Progenitor cell of endocrine pancreas (in vitro differentiated cells): ENCODE results near the gene CENPA. TPM values are rescaled to one million over a fixed set of nuclear protein-coding genes. Genes with fewer than 3 reads are reported as not detected.

Experiments used
- DNase-seq: peaks from one replicate; pipeline ENCODE4 v3.0.0; 2021; ENCODE audit warnings: low spot score; ENCODE audit not compliant: unreplicated experiment
- H3K27ac Mint-ChIP-seq: 2 replicates; pipeline ENCODE4 v1.8.0; 2021; ENCODE audit warnings: mild to moderate bottlenecking, moderate library complexity, mixed read lengths
- H3K27me3 Mint-ChIP-seq: 2 replicates; pipeline ENCODE4 v1.8.0; 2021; ENCODE audit warnings: mixed read lengths
- H3K36me3 Mint-ChIP-seq: 2 replicates; pipeline ENCODE4 v1.8.0; 2022; ENCODE audit warnings: mixed read lengths; ENCODE audit not compliant: insufficient read depth
- H3K4me1 Mint-ChIP-seq: 2 replicates; pipeline ENCODE4 v1.8.0; 2021; ENCODE audit warnings: low read depth, mixed read lengths
- H3K4me3 Mint-ChIP-seq: 2 replicates; pipeline ENCODE4 v1.8.0; 2021; ENCODE audit warnings: low read depth, mild to moderate bottlenecking, moderate library complexity, mixed read lengths
- H3K9me3 Mint-ChIP-seq: 2 replicates; pipeline ENCODE4 v1.8.0; 2021; ENCODE audit warnings: low read depth, mixed read lengths
- total RNA-seq: library from RNA; stranded (reverse); gene quantifications from 2 replicates; pipeline ENCODE4 v1.2.1, GENCODE V29; 2021
- TF ChIP-seq, protein P1 (sequence below): fragments of 200-600 bp; sonication (generic); IDR thresholded peaks from one replicate; pipeline ENCODE4 v1.5.0; 2021; ENCODE audit warnings: antibody characterized with exemption, mild to moderate bottlenecking; ENCODE audit not compliant: unreplicated experiment

CENPA gene
- total RNA-seq, 1 donor from 2014 or later, result 10.7 TPM

DNA sequence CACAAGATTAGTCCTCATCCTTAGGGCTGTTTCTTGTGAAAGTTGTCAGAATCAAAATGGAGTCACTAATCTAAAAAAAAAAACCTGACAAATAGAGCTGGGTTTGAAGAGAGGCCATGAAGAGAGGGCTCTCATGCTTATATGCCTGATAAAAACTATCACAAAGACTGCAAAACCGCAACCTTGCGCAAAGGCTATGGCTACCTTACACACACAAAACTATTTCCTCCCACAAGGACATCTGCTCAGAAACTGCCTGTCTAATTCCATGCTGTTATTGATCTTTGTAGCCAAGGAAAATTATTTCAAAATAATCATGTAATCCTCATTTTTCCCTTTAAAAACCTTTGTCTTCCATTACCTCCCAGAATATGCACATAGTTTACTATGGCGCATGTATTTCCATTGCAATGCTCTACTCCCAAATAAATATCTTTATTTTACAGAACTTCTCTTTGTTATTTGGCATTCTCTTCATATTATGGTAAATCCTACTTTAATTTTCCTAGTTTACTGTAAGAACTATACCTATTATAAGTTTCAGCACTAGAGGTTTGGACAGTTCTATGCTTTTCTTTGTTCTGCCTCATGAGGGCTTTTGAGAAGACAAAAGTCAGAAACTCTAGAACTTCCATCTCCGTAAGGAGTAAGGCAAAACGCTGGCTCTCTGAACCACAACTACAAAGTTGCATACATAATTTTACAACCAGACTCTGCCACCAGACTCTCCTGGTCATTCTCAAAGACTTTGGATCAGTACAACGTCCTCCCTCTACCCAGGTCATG, 52.5 kb downstream of the CENPA start:
- no peaks in the 10 kb centered on the region for H3K36me3 Mint-ChIP-seq
- TF ChIP-seq, protein P1, sequence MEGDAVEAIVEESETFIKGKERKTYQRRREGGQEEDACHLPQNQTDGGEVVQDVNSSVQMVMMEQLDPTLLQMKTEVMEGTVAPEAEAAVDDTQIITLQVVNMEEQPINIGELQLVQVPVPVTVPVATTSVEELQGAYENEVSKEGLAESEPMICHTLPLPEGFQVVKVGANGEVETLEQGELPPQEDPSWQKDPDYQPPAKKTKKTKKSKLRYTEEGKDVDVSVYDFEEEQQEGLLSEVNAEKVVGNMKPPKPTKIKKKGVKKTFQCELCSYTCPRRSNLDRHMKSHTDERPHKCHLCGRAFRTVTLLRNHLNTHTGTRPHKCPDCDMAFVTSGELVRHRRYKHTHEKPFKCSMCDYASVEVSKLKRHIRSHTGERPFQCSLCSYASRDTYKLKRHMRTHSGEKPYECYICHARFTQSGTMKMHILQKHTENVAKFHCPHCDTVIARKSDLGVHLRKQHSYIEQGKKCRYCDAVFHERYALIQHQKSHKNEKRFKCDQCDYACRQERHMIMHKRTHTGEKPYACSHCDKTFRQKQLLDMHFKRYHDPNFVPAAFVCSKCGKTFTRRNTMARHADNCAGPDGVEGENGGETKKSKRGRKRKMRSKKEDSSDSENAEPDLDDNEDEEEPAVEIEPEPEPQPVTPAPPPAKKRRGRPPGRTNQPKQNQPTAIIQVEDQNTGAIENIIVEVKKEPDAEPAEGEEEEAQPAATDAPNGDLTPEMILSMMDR, result no peak
- DNase-seq, result no peak
- H3K27me3 Mint-ChIP-seq, result peaks cover 51% of the 10 kb centered on the region
- no peak overlapping the region for H3K27ac Mint-ChIP-seq
- no peaks in the 10 kb centered on the region for H3K9me3 Mint-ChIP-seq
- H3K4me3 Mint-ChIP-seq, result no peak overlapping the region
- no peaks in the 10 kb centered on the region for H3K4me1 Mint-ChIP-seq

GRCh38 chr2:26840937-26841610, 55.2 kb downstream of the CENPA start:
- Mint-ChIP-seq H3K36me3 (no peaks in the 10 kb centered on the region), H3K27ac (no peak overlapping the region), H3K4me1 (no peaks in the 10 kb centered on the region), H3K9me3 (no peaks in the 10 kb centered on the region), H3K4me3 (no peak overlapping the region), H3K27me3 (peaks cover 52% of the 10 kb centered on the region)
- TF ChIP-seq, protein P1, result no peak
- no peak for DNase-seq

DNA sequence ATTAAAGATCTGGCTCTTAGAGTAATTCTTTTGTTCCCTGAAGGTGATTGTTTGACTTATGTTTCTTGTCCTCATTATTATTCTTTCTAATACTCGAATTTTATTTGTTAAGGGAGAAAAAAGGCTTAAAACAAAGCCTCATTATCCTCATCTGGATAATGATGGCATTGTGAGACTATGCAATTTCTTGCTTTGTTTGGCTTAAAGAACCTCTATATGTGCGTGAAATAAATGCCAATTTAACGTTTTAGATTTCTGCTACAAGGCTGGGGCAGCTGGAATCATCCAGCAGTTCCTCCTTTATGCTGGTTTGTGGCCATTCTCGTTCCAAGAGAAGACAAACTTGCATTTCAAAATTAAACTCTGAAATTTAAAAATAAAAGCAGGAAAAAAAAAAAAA, 57.2 kb downstream of the CENPA start:
- TF ChIP-seq, protein P1, result no peak
- H3K9me3 Mint-ChIP-seq, result no peaks in the 10 kb centered on the region
- no peaks in the 10 kb centered on the region for H3K4me1 Mint-ChIP-seq
- H3K27ac Mint-ChIP-seq, result no peak overlapping the region
- peaks cover 53% of the 10 kb centered on the region for H3K27me3 Mint-ChIP-seq
- no peak overlapping the region for H3K4me3 Mint-ChIP-seq
- DNase-seq, result no peak
- no peaks in the 10 kb centered on the region for H3K36me3 Mint-ChIP-seq

Other genes with a start within 250 kb of the CENPA start
- gene CIB4, start 144.7 kb upstream of the CENPA start, total RNA-seq, result not detected in 2 replicates
- gene KCNK3, start 93.3 kb upstream of the CENPA start, total RNA-seq, result 1.2 and 1.5 TPM in 2 replicates
- gene SLC35F6, start 21.8 kb upstream of the CENPA start, total RNA-seq, result 19.2 and 19.9 TPM in 2 replicates
- 70.3 and 75.0 TPM in 2 replicates for gene DPYSL5, start 62.1 kb downstream of the CENPA start, total RNA-seq
- 18.0 and 18.6 TPM in 2 replicates for gene MAPRE3, start 184.6 kb downstream of the CENPA start, total RNA-seq
- gene TMEM214, start 246.9 kb downstream of the CENPA start, total RNA-seq, result 54.0 and 55.2 TPM in 2 replicates